ENCODE measurements around the gene KCNJ18. TPM values are rescaled to one million over a fixed set of nuclear protein-coding genes. Genes with fewer than 3 reads are reported as not detected.
"Not testable (repeated sequence)": the region's sequence is repeated elsewhere in the genome, so short reads cannot be mapped to it uniquely, and the experiment has no call there.

The KCNJ18 gene
- polyA plus RNA-seq, 2 of the 4 experiments (the other 2 are of a cell fraction): not detected

- ATAC-seq; POLR2A ChIA-PET; H3K4me1 ChIP-seq; FAIRE-seq; H3K4me3 ChIP-seq; CTCF ChIA-PET; H3K4me2 ChIP-seq; DNase-seq (ENCODE audit: low read depth in 1 of 2, low spot score in 1 of 2); H3K27ac ChIP-seq; H3K9me3 ChIP-seq: not testable (repeated sequence)
- WGBS (ENCODE audit: missing lambda C conversion rate): 0% methylated on average over 1 of the region's 1 CpG
These were observed 27.2 kb upstream of the KCNJ18 start for GRCh38 chr17:21665171-21665570.

- CTCF ChIA-PET; H3K9me3 ChIP-seq; DNase-seq (ENCODE audit: low read depth in 1 of 2, low spot score in 1 of 2); H3K4me2 ChIP-seq; H3K27ac ChIP-seq; ATAC-seq; H3K4me1 ChIP-seq; POLR2A ChIA-PET; FAIRE-seq; H3K4me3 ChIP-seq: not testable (repeated sequence)
- WGBS (ENCODE audit: missing lambda C conversion rate): 4% methylated on average over 2 of the region's 2 CpGs
These were observed 26.3 kb upstream of the KCNJ18 start for GRCh38 chr17:21665935-21666493.

- H3K4me3 ChIP-seq; H3K4me2 ChIP-seq; H3K4me1 ChIP-seq; CTCF ChIA-PET; DNase-seq (ENCODE audit: low read depth in 1 of 2, low spot score in 1 of 2); H3K27ac ChIP-seq; H3K9me3 ChIP-seq; FAIRE-seq; POLR2A ChIA-PET; ATAC-seq: not testable (repeated sequence)
- WGBS (ENCODE audit: missing lambda C conversion rate): 15% methylated on average over 3 of the region's 3 CpGs
These were observed 25.5 kb upstream of the KCNJ18 start for GRCh38 chr17:21666711-21667412.

- DNase-seq (ENCODE audit: low read depth in 1 of 2, low spot score in 1 of 2); FAIRE-seq; H3K4me1 ChIP-seq; CTCF ChIA-PET; ATAC-seq; POLR2A ChIA-PET; H3K4me2 ChIP-seq; H3K27ac ChIP-seq; H3K9me3 ChIP-seq; H3K4me3 ChIP-seq: not testable (repeated sequence)
- 9% methylated on average over 7 of the region's 7 CpGs for WGBS (ENCODE audit: missing lambda C conversion rate)
These were observed 24.8 kb upstream of the KCNJ18 start for GRCh38 chr17:21667413-21668117.

- H3K9me3 ChIP-seq; FAIRE-seq; H3K4me1 ChIP-seq; H3K27ac ChIP-seq; H3K4me2 ChIP-seq; POLR2A ChIA-PET; ATAC-seq; CTCF ChIA-PET; DNase-seq (ENCODE audit: low read depth in 1 of 2, low spot score in 1 of 2); H3K4me3 ChIP-seq: not testable (repeated sequence)
- 0% methylated on average over 2 of the region's 3 CpGs for WGBS (ENCODE audit: missing lambda C conversion rate)
These were observed 24.2 kb upstream of the KCNJ18 start for GRCh38 chr17:21668118-21668488.

GRCh38 chr17:21668746-21669508 lies 23.4 kb upstream of the KCNJ18 start:
- POLR2A ChIA-PET; CTCF ChIA-PET; H3K4me3 ChIP-seq; H3K4me1 ChIP-seq; H3K9me3 ChIP-seq; DNase-seq (ENCODE audit: low read depth in 1 of 2, low spot score in 1 of 2); FAIRE-seq; ATAC-seq; H3K27ac ChIP-seq; H3K4me2 ChIP-seq: not testable (repeated sequence)
- 18% methylated on average over 13 of the region's 13 CpGs for WGBS (ENCODE audit: missing lambda C conversion rate)

- POLR2A ChIA-PET; FAIRE-seq; ATAC-seq; CTCF ChIA-PET; H3K4me1 ChIP-seq; DNase-seq (ENCODE audit: low read depth in 1 of 2, low spot score in 1 of 2); H3K4me2 ChIP-seq; H3K4me3 ChIP-seq; H3K27ac ChIP-seq; H3K9me3 ChIP-seq: not testable (repeated sequence)
- WGBS (ENCODE audit: missing lambda C conversion rate): 27% methylated on average over 10 of the region's 10 CpGs
These were observed 22.5 kb upstream of the KCNJ18 start for GRCh38 chr17:21669616-21670360.

- not testable (repeated sequence) for FAIRE-seq
These were observed 21.8 kb upstream of the KCNJ18 start for GRCh38 chr17:21670361-21671155.

GRCh38 chr17:21671437-21671836 lies 20.9 kb upstream of the KCNJ18 start:
- H3K4me2 ChIP-seq; H3K27ac ChIP-seq; FAIRE-seq; POLR2A ChIA-PET; ATAC-seq; H3K4me3 ChIP-seq; CTCF ChIA-PET; DNase-seq (ENCODE audit: low read depth in 1 of 2, low spot score in 1 of 2); H3K9me3 ChIP-seq; H3K4me1 ChIP-seq: not testable (repeated sequence)
- WGBS (ENCODE audit: missing lambda C conversion rate): 0% methylated on average over 2 of the region's 2 CpGs

More at GRCh38 chr17:21670361-21671155, 21.8 kb upstream of the KCNJ18 start:
- H3K4me2 ChIP-seq; POLR2A ChIA-PET; H3K27ac ChIP-seq; H3K4me1 ChIP-seq; DNase-seq (ENCODE audit: low read depth in 1 of 2, low spot score in 1 of 2); H3K4me3 ChIP-seq; CTCF ChIA-PET; H3K9me3 ChIP-seq: not testable (repeated sequence)
- WGBS (ENCODE audit: missing lambda C conversion rate): 18% methylated on average over 8 of the region's 8 CpGs
- ATAC-seq: peak in 1 of 2 experiments; percentile 50; a peak in 1 of 6 replicates

- DNase-seq (ENCODE audit: low read depth in 1 of 2, low spot score in 1 of 2); H3K9me3 ChIP-seq; ATAC-seq; H3K4me3 ChIP-seq; CTCF ChIA-PET; H3K4me2 ChIP-seq; H3K27ac ChIP-seq; FAIRE-seq; POLR2A ChIA-PET; H3K4me1 ChIP-seq: not testable (repeated sequence)
- 48% methylated on average over 4 of the region's 4 CpGs for WGBS (ENCODE audit: missing lambda C conversion rate)
These were observed 20.5 kb upstream of the KCNJ18 start for GRCh38 chr17:21671871-21672270.
